A673 (cell line): ENCODE data around the gene CAPN13.

Experiments
- CTCF ChIP-seq: fragments of 300-800, 200-600 bp; sonication (generic); conservative IDR thresholded peaks from 2 replicates; pipeline ENCODE4 v1.5.1; 2017; ENCODE audit warnings: low read depth, mild to moderate bottlenecking, antibody characterized with exemption, low read length, moderate library complexity, mixed read lengths
- EZH2 ChIP-seq: fragments of 200-600 bp; sonication (generic); IDR thresholded peaks from 2 replicates; pipeline ENCODE4 v1.6.1; 2017; ENCODE audit warnings: borderline replicate concordance, low read depth, mild to moderate bottlenecking, mixed read lengths, antibody characterized with exemption, low read length; ENCODE audit not compliant: poor library complexity, severe bottlenecking

- TF ChIP-seq CTCF (no peak), EZH2 (no peak)
Measured at GRCh38 chr2:30778611-30779010, 28.6 kb downstream of the CAPN13 start.
